Measurements from ENCODE around the gene PTTG1IP2. TPM values are rescaled to one million over a fixed set of nuclear protein-coding genes. Genes with fewer than 3 reads are reported as not detected.

The PTTG1IP2 gene
- total RNA-seq, 6 experiments from 2014 or later: not detected

DNA sequence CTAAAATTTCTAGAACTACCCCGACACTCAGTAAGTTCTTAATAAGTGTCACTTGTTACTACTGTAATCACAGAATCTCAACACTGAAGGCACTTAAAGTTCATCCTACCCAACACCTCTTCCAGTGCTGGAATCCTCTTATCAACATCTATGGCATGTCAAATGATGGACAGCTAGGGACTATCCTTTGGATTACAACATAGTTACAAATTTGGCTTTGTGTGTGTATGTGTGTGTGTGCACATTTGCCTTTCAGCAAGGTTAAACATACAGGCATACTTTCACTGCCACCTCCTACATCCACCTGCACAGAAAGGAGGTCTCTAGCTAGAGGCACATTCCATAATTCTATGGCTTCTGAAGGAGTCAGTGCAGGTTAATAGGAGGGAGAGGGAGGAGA is 25.8 kb downstream of the PTTG1IP2 start:
- H3K4me3 ChIP-seq: no peak overlapping the region
- intact Hi-C loops (cut with DNase I): no loop called here
- no peaks in the 10 kb centered on the region for H3K36me3 ChIP-seq
- no peak for DNase-seq
- H3K9me3 ChIP-seq: no peaks in the 10 kb centered on the region
- TF ChIP-seq, protein P1, sequence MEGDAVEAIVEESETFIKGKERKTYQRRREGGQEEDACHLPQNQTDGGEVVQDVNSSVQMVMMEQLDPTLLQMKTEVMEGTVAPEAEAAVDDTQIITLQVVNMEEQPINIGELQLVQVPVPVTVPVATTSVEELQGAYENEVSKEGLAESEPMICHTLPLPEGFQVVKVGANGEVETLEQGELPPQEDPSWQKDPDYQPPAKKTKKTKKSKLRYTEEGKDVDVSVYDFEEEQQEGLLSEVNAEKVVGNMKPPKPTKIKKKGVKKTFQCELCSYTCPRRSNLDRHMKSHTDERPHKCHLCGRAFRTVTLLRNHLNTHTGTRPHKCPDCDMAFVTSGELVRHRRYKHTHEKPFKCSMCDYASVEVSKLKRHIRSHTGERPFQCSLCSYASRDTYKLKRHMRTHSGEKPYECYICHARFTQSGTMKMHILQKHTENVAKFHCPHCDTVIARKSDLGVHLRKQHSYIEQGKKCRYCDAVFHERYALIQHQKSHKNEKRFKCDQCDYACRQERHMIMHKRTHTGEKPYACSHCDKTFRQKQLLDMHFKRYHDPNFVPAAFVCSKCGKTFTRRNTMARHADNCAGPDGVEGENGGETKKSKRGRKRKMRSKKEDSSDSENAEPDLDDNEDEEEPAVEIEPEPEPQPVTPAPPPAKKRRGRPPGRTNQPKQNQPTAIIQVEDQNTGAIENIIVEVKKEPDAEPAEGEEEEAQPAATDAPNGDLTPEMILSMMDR (IDR thresholded peaks at IDR 0.05): no peak
- no peak for TF ChIP-seq POLR2A (IDR thresholded peaks at IDR 0.05)
- no peaks in the 10 kb centered on the region for H3K4me1 ChIP-seq
- H3K27ac ChIP-seq: no peak overlapping the region
- ATAC-seq: peak in 1 of 4 donors; percentile 16
- 86% methylated on average over 1 of the region's 1 CpG for WGBS (ENCODE audit: insufficient coverage, low coverage, low lambda C conversion rate, missing lambda C conversion rate)
- no peaks in the 10 kb centered on the region for H3K27me3 ChIP-seq

DNA sequence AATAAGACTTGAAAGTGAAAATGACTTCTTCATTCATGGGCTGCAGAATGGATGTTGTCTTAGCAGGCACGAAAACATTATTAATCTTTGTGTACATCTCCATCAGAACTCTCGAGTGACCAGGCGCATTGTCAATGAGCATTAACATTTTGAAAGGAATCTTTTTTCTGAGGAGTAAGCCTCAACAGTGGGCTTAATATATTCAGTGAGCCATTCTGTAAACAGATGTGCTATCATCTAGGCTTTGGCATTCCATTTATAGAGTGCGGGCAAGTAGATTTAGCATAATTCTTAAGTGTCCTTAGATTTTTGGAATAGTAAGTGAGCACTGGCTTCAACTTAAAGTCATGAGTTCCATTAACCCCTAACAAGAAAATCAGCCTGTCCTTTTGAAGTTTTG is 33.1 kb downstream of the PTTG1IP2 start:
- Histone ChIP-seq H3K9me3 (no peaks in the 10 kb centered on the region), H3K27ac (no peak overlapping the region), H3K27me3 (no peaks in the 10 kb centered on the region), H3K4me1 (peaks cover 0 to 14% (median 0%) of the 10 kb centered on the region in 4 donors), H3K36me3 (no peaks in the 10 kb centered on the region), H3K4me3 (no peak overlapping the region)
- ATAC-seq (no peak), DNase-seq (no peak)
- TF ChIP-seq, protein P1 (IDR thresholded peaks at IDR 0.05): no peak
- TF ChIP-seq POLR2A (IDR thresholded peaks at IDR 0.05): no peak
- intact Hi-C loops (cut with DNase I): no loop called here
- 98% methylated on average over 4 of the region's 4 CpGs for WGBS (ENCODE audit: insufficient coverage, low coverage, low lambda C conversion rate, missing lambda C conversion rate)

DNA sequence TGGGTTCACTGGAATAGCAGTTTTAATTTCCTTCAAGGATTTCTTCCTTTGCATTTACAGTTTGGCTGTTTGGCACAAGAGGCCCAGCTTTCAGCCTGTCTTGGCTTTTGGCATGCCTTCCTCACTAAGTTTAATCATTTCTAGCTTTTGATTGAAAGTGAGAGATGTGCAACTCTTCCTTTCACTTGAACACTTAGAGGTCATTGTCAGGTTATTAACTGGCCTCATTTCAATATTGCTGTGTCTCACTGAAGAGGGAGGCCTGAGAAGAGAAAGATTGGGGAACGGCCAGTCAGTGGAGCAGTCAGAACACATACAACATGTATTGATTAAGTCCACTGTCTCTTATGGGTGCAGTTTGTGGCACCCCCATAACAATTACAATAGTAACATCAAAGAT is 33.9 kb downstream of the PTTG1IP2 start:
- no peaks in the 10 kb centered on the region for H3K9me3 ChIP-seq
- no peaks in the 10 kb centered on the region for H3K36me3 ChIP-seq
- no peak overlapping the region for H3K4me3 ChIP-seq
- H3K4me1 ChIP-seq: peaks cover 0 to 14% (median 0%) of the 10 kb centered on the region in 4 donors
- intact Hi-C loops (cut with DNase I): no loop called here
- peak; percentile 19 to 85 (median 58) for ATAC-seq
- TF ChIP-seq POLR2A (IDR thresholded peaks at IDR 0.05): no peak
- H3K27ac ChIP-seq: no peak overlapping the region
- 37% methylated on average over 1 of the region's 1 CpG for WGBS (ENCODE audit: insufficient coverage, low coverage, low lambda C conversion rate, missing lambda C conversion rate)
- no peak for DNase-seq
- no peaks in the 10 kb centered on the region for H3K27me3 ChIP-seq

DNA sequence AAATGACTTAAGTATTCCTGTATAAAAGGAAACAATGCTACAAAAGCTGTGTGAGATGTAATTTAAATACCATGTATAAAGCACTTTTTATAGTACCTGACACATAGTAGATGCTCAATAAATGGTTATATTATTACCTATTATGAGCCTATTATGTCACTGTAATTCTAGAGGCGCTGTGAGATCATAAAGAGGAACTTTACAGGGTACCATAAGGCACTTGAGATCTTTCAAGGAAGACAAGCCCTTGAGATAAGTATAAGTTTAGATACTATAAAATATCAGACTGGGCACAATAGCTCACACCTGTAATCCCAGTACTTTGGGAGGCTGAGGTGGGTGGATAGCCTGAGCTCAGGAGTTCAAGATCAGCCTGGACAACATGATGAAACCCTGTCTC is 38.3 kb downstream of the PTTG1IP2 start:
- WGBS (ENCODE audit: insufficient coverage, low coverage, low lambda C conversion rate, missing lambda C conversion rate): 88% methylated on average over 1 of the region's 1 CpG
- ATAC-seq (no peak), DNase-seq (no peak)
- no peaks in the 10 kb centered on the region for H3K36me3 ChIP-seq
- H3K4me3 ChIP-seq: no peak overlapping the region
- TF ChIP-seq, protein P1 (IDR thresholded peaks at IDR 0.05): no peak
- no peak for TF ChIP-seq POLR2A (IDR thresholded peaks at IDR 0.05)
- intact Hi-C loops (cut with DNase I): no loop called here
- H3K27ac ChIP-seq: no peak overlapping the region
- no peaks in the 10 kb centered on the region for H3K9me3 ChIP-seq
- H3K27me3 ChIP-seq: no peaks in the 10 kb centered on the region
- H3K4me1 ChIP-seq: peaks cover 0 to 13% (median 0%) of the 10 kb centered on the region in 4 donors

DNA sequence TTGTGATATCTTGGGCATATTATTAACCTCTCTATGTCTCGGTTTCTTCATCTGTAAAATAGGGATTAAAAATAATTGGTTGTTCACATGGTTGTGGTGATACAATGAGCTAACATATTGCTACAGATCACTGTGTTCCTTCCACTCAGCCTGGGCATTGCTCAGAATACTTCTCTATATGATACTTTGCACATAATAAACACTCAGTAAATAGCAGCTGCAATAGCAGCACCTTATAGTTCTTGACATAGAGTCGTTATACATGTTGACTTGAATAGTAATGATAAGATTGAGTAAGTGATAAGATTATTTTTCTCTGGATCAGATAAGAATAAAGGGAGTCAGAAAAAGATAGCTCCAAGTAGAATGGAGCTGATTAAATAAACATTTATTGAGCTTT is 42.3 kb downstream of the PTTG1IP2 start:
- no peak overlapping the region for H3K27ac ChIP-seq
- intact Hi-C loops (cut with DNase I): no loop called here
- DNase-seq: no peak
- H3K27me3 ChIP-seq: no peaks in the 10 kb centered on the region
- no peak overlapping the region for H3K4me3 ChIP-seq
- H3K4me1 ChIP-seq: no peaks in the 10 kb centered on the region
- H3K36me3 ChIP-seq: no peaks in the 10 kb centered on the region
- no peaks in the 10 kb centered on the region for H3K9me3 ChIP-seq
- 84% methylated on average over 2 of the region's 2 CpGs for WGBS (ENCODE audit: insufficient coverage, low coverage, low lambda C conversion rate, missing lambda C conversion rate)
- TF ChIP-seq, protein P1 (IDR thresholded peaks at IDR 0.05): no peak
- TF ChIP-seq POLR2A (IDR thresholded peaks at IDR 0.05): no peak
- ATAC-seq: no peak

Measured in right lobe of liver (tissue), 6 donors.